Ishikawa (cell line): Measurements from ENCODE around the gene DYRK1A.

Experiments used
- CEBPB ChIP-seq: IDR thresholded peaks from 2 replicates; pipeline ENCODE4 v1.6.1; 2012
- CREB1 ChIP-seq: IDR thresholded peaks from 2 replicates; pipeline ENCODE4 v1.6.1; 2012; ENCODE audit warnings: low read depth
- EGR1 ChIP-seq: IDR thresholded peaks from 2 replicates; pipeline ENCODE4 v1.6.1; 2012
- EP300 ChIP-seq: IDR thresholded peaks from 2 replicates; pipeline ENCODE4 v1.6.1; 2012; ENCODE audit warnings: borderline replicate concordance
- FOXM1 ChIP-seq: IDR thresholded peaks from 2 replicates; pipeline ENCODE4 v1.6.1; 2012; ENCODE audit warnings: low read depth, borderline replicate concordance
- NFIC ChIP-seq: IDR thresholded peaks from 2 replicates; pipeline ENCODE4 v1.6.1; 2012
- RAD21 ChIP-seq: IDR thresholded peaks from 2 replicates; pipeline ENCODE4 v1.6.1; 2012; ENCODE audit warnings: low read depth
- TAF1 ChIP-seq: IDR thresholded peaks from 2 replicates; pipeline ENCODE4 v1.6.1; 2012; ENCODE audit warnings: low read depth, mild to moderate bottlenecking
- TCF12 ChIP-seq: IDR thresholded peaks from 2 replicates; pipeline ENCODE4 v1.6.1; 2012; ENCODE audit warnings: low read depth
- TEAD4 ChIP-seq: IDR thresholded peaks from 2 replicates; pipeline ENCODE4 v1.6.1; 2012
- YY1 ChIP-seq: IDR thresholded peaks from 2 replicates; pipeline ENCODE4 v1.6.1; 2012; ENCODE audit warnings: low read depth
- ZBTB7A ChIP-seq: IDR thresholded peaks from 2 replicates; pipeline ENCODE4 v1.6.1; 2012; ENCODE audit warnings: low read depth
- TF ChIP-seq, protein P1 (sequence below): IDR thresholded peaks from 2 replicates; pipeline ENCODE4 v1.6.1; 2012; ENCODE audit warnings: low read depth, mild to moderate bottlenecking
- TF ChIP-seq, protein P2 (sequence below): IDR thresholded peaks from 2 replicates; pipeline ENCODE4 v1.6.1; 2012
- TF ChIP-seq, protein P3 (sequence below): IDR thresholded peaks from 2 replicates; pipeline ENCODE4 v1.6.1; 2012

DYRK1A gene

DNA sequence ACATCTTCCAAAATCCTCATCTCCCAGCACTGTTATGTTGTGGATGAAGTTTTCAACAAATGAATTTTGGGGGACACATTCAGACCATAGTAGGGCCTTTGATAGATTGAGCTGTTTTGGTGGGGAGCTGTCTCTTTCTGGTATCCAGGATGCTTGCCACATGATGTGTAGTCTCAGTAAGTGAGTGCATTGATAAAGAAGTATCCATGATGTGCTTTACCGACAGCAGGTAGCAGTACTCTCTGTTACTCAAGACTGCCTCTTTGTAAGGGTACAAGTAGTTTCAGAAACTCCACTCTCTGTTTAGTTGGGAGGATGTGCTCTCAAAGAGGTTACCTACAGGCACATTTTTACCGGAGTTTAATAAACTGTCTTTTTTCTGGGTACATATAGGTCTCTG lies 26.5 kb downstream of the DYRK1A start:
- TF ChIP-seq CEBPB = no peak
- TF ChIP-seq EGR1 = no peak
- no peak for TF ChIP-seq TEAD4
- no peak for TF ChIP-seq NFIC
- no peak for TF ChIP-seq FOXM1
- TF ChIP-seq RAD21 = no peak
- no peak for TF ChIP-seq EP300
- TF ChIP-seq CREB1 = no peak
- TF ChIP-seq, protein P1, sequence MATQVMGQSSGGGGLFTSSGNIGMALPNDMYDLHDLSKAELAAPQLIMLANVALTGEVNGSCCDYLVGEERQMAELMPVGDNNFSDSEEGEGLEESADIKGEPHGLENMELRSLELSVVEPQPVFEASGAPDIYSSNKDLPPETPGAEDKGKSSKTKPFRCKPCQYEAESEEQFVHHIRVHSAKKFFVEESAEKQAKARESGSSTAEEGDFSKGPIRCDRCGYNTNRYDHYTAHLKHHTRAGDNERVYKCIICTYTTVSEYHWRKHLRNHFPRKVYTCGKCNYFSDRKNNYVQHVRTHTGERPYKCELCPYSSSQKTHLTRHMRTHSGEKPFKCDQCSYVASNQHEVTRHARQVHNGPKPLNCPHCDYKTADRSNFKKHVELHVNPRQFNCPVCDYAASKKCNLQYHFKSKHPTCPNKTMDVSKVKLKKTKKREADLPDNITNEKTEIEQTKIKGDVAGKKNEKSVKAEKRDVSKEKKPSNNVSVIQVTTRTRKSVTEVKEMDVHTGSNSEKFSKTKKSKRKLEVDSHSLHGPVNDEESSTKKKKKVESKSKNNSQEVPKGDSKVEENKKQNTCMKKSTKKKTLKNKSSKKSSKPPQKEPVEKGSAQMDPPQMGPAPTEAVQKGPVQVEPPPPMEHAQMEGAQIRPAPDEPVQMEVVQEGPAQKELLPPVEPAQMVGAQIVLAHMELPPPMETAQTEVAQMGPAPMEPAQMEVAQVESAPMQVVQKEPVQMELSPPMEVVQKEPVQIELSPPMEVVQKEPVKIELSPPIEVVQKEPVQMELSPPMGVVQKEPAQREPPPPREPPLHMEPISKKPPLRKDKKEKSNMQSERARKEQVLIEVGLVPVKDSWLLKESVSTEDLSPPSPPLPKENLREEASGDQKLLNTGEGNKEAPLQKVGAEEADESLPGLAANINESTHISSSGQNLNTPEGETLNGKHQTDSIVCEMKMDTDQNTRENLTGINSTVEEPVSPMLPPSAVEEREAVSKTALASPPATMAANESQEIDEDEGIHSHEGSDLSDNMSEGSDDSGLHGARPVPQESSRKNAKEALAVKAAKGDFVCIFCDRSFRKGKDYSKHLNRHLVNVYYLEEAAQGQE = no peak
- no peak for TF ChIP-seq YY1
- TF ChIP-seq, protein P2, sequence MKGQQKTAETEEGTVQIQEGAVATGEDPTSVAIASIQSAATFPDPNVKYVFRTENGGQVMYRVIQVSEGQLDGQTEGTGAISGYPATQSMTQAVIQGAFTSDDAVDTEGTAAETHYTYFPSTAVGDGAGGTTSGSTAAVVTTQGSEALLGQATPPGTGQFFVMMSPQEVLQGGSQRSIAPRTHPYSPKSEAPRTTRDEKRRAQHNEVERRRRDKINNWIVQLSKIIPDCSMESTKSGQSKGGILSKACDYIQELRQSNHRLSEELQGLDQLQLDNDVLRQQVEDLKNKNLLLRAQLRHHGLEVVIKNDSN = no peak

DNA sequence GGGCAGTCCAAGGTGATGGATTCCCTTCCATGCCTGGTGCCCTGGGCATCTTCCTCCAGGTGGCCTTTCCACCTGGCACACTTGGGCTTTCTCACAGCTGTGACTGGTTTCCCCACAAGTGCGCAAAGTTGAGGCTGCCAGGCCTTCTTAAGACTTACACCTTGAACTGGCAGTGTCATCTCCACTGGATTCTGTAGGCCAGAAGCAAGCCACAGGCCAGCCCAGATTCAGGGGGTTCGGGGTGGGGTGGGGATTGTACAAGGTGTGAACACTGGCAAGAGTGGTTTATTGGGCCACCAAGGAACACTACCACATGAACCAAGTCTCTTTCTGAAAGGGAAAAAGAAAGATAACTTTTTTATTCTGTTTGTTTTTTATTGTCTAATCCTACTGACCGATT lies 27.2 kb downstream of the DYRK1A start:
- TF ChIP-seq NFIC = no peak
- TF ChIP-seq, protein P1 = no peak
- no peak for TF ChIP-seq TAF1
- TF ChIP-seq RAD21 = no peak
- no peak for TF ChIP-seq YY1
- no peak for TF ChIP-seq TEAD4
- TF ChIP-seq TCF12 = no peak
- no peak for TF ChIP-seq CEBPB
- no peak for TF ChIP-seq EP300
- TF ChIP-seq, protein P2 = no peak
- TF ChIP-seq ZBTB7A = no peak
- TF ChIP-seq CREB1 = no peak
- TF ChIP-seq, protein P3, sequence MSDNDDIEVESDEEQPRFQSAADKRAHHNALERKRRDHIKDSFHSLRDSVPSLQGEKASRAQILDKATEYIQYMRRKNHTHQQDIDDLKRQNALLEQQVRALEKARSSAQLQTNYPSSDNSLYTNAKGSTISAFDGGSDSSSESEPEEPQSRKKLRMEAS = no peak
- no peak for TF ChIP-seq EGR1
- no peak for TF ChIP-seq FOXM1

DNA sequence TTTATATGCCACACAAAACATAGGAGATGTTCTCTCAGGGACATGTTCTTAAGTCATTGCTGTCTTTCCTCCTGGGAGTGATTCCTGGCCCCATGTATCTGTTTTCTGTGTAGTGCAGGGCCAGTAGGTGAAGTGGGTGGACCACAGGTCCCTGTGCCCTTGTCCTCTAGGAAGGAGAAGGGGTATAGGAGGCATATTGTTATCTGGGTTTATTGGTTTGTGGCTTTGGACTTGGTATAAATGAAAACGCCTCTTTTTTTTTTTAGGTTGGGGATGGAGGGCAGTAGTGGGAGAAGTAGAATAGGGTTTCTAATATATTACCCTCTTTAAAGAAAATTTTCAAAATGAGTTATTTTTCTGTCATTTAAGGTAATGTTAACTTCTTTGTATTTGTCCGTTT lies 29.4 kb downstream of the DYRK1A start:
- TF ChIP-seq EGR1 = no peak
- TF ChIP-seq CEBPB = no peak
- TF ChIP-seq TEAD4 = no peak
- no peak for TF ChIP-seq EP300
- TF ChIP-seq FOXM1 = no peak

DNA sequence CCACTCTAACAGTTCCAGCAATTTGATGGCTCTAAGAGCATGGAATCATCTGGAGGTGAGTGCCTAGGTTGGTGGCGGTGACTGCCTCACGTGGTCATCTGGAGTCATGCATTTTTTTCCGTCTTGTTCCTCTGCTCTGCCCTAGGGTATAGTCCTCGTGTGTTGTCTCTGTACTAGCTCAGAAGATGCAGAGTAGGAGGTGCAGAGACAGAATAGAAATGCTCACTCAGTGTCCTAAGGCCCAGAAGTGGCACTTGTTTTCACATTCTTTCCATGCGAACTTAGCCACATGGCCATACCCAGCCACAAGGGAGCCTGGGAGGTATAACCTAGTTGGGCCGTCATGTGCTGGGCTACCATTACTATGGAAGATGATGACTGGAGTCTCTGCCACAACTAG lies 30.3 kb downstream of the DYRK1A start:
- TF ChIP-seq, protein P2 = no peak
- TF ChIP-seq CREB1 (no peak), NFIC (no peak), YY1 (no peak), TAF1 (no peak), TEAD4 (no peak), TCF12 (no peak), RAD21 (no peak), EP300 (no peak), ZBTB7A (no peak), EGR1 (no peak), CEBPB (no peak), FOXM1 (no peak)
- TF ChIP-seq, protein P3 = no peak
- TF ChIP-seq, protein P1 = no peak

DNA sequence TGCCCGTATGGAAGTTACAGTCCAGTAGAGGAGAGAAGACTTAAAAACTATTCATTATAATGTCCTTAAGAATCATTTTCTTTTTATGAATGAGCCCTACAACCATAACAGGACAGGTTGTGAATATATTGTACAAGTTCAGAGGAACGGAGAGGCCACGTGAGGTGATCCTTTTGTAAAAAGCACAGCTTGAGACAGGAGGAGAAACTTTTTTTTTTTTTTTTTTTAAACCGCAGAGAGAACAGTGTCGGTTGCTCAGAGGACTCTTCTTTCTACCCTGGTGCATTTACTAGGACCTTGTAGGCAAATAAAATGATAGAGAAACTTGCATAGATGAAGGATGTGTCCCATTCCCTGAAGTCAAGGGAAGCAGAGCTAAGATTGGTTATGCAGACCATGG lies 32.1 kb downstream of the DYRK1A start:
- TF ChIP-seq YY1 = no peak
- TF ChIP-seq, protein P2 = no peak
- TF ChIP-seq ZBTB7A = no peak
- no peak for TF ChIP-seq TAF1
- no peak for TF ChIP-seq CREB1
- TF ChIP-seq EGR1 = no peak
- no peak for TF ChIP-seq TCF12
- TF ChIP-seq EP300 = no peak
- TF ChIP-seq, protein P3 = no peak
- no peak for TF ChIP-seq NFIC
- TF ChIP-seq, protein P1 = no peak
- no peak for TF ChIP-seq FOXM1
- TF ChIP-seq RAD21 = no peak
